Measurements from ENCODE around the gene MLC1. TPM values are rescaled to one million over a fixed set of nuclear protein-coding genes. Genes with fewer than 3 reads are reported as not detected.

MLC1 gene
- total RNA-seq, 1 donor from 2014 or later: not detected

GRCh38 chr22:50015451-50016307 lies 69.5 kb downstream of the MLC1 start:
- DNase-seq (ENCODE audit: low spot score): no peak
- Mint-ChIP-seq H3K4me3 (no peak overlapping the region), H3K36me3 (ENCODE audit: low read depth) (peaks cover 2% of the 10 kb centered on the region), H3K27me3 (ENCODE audit: insufficient read depth) (peaks cover 8% of the 10 kb centered on the region), H3K9me3 (peaks cover 4% of the 10 kb centered on the region), H3K4me1 (ENCODE audit: low read depth) (peaks cover 17% of the 10 kb centered on the region), H3K27ac (no peak overlapping the region)
- intact Hi-C loops (cut with micrococcal nuclease): loop anchor here (5.0 kb wide), 1 partner anchor 527 kb away; no protein-coding TSS in a partner anchor

- peaks cover 8% of the 10 kb centered on the region for H3K27me3 Mint-ChIP-seq (ENCODE audit: insufficient read depth)
- intact Hi-C loops (cut with micrococcal nuclease): loop anchor here (5.0 kb wide), 1 partner anchor 527 kb away; no protein-coding TSS in a partner anchor
- no peak overlapping the region for H3K4me3 Mint-ChIP-seq
- no peak overlapping the region for H3K27ac Mint-ChIP-seq
- no peak for DNase-seq (ENCODE audit: low spot score)
- H3K36me3 Mint-ChIP-seq (ENCODE audit: low read depth): peaks cover 2% of the 10 kb centered on the region
- peaks cover 4% of the 10 kb centered on the region for H3K9me3 Mint-ChIP-seq
- H3K4me1 Mint-ChIP-seq (ENCODE audit: low read depth): peaks cover 17% of the 10 kb centered on the region
Measured at GRCh38 chr22:50014655-50015401, 70.4 kb downstream of the MLC1 start.

GRCh38 chr22:50014053-50014501 lies 71.1 kb downstream of the MLC1 start:
- H3K27ac Mint-ChIP-seq: no peak overlapping the region
- DNase-seq (ENCODE audit: low spot score): no peak
- intact Hi-C loops (cut with micrococcal nuclease): no loop called here
- no peak overlapping the region for H3K4me3 Mint-ChIP-seq
- peaks cover 7% of the 10 kb centered on the region for H3K27me3 Mint-ChIP-seq (ENCODE audit: insufficient read depth)
- peaks cover 17% of the 10 kb centered on the region for H3K4me1 Mint-ChIP-seq (ENCODE audit: low read depth)
- H3K9me3 Mint-ChIP-seq: peaks cover 2% of the 10 kb centered on the region
- peaks cover 2% of the 10 kb centered on the region for H3K36me3 Mint-ChIP-seq (ENCODE audit: low read depth)

- Mint-ChIP-seq H3K27me3 (ENCODE audit: insufficient read depth) (peaks cover 8% of the 10 kb centered on the region), H3K9me3 (no peaks in the 10 kb centered on the region), H3K4me3 (peak within 1 kb of the TSS; percentile 23), H3K4me1 (ENCODE audit: low read depth) (peaks cover 14% of the 10 kb centered on the region), H3K36me3 (ENCODE audit: low read depth) (no peaks in the 10 kb centered on the region), H3K27ac (peak within 1 kb of the TSS; percentile 11)
- intact Hi-C loops (cut with micrococcal nuclease): no loop called here
- no peak for DNase-seq (ENCODE audit: low spot score)
Measured at GRCh38 chr22:50012211-50013181, 72.7 kb downstream of the MLC1 start, which contains the start of gene IL17REL. Gene IL17REL, minus strand, starts transcription at chr22:50012765. Its CDS starts 119 bp downstream, at chr22:50012646.

- intact Hi-C loops (cut with micrococcal nuclease): no loop called here
- peaks cover 8% of the 10 kb centered on the region for H3K27me3 Mint-ChIP-seq (ENCODE audit: insufficient read depth)
- peaks cover 8% of the 10 kb centered on the region for H3K4me1 Mint-ChIP-seq (ENCODE audit: low read depth)
- DNase-seq (ENCODE audit: low spot score): no peak
- no peaks in the 10 kb centered on the region for H3K9me3 Mint-ChIP-seq
- no peaks in the 10 kb centered on the region for H3K36me3 Mint-ChIP-seq (ENCODE audit: low read depth)
- peak overlapping the region; percentile 11 for H3K27ac Mint-ChIP-seq
- H3K4me3 Mint-ChIP-seq: peak overlapping the region; percentile 23
Measured at GRCh38 chr22:50011447-50012210, 73.6 kb downstream of the MLC1 start.

- H3K27me3 Mint-ChIP-seq (ENCODE audit: insufficient read depth): peaks cover 8% of the 10 kb centered on the region
- H3K9me3 Mint-ChIP-seq: no peaks in the 10 kb centered on the region
- H3K4me1 Mint-ChIP-seq (ENCODE audit: low read depth): peaks cover 8% of the 10 kb centered on the region
- H3K4me3 Mint-ChIP-seq: no peak overlapping the region
- peak overlapping the region; percentile 11 for H3K27ac Mint-ChIP-seq
- intact Hi-C loops (cut with micrococcal nuclease): no loop called here
- H3K36me3 Mint-ChIP-seq (ENCODE audit: low read depth): no peaks in the 10 kb centered on the region
- no peak for DNase-seq (ENCODE audit: low spot score)
Measured at GRCh38 chr22:50010676-50011446, 74.4 kb downstream of the MLC1 start.

- Mint-ChIP-seq H3K27me3 (ENCODE audit: insufficient read depth) (peaks cover 8% of the 10 kb centered on the region), H3K4me1 (ENCODE audit: low read depth) (peaks cover 8% of the 10 kb centered on the region), H3K27ac (no peak overlapping the region), H3K9me3 (no peaks in the 10 kb centered on the region), H3K4me3 (no peak overlapping the region), H3K36me3 (ENCODE audit: low read depth) (no peaks in the 10 kb centered on the region)
- no peak for DNase-seq (ENCODE audit: low spot score)
- intact Hi-C loops (cut with micrococcal nuclease): no loop called here
Measured at GRCh38 chr22:50009765-50010675, 75.2 kb downstream of the MLC1 start.

Other genes with a start within 250 kb of the MLC1 start
- gene ZBED4, start 231.6 kb downstream of the MLC1 start, total RNA-seq: 19.4 and 20.9 TPM in 2 replicates
- 13.1 and 18.5 TPM in 2 replicates for gene ALG12, start 167.0 kb downstream of the MLC1 start, total RNA-seq
- gene CRELD2, start 166.8 kb downstream of the MLC1 start, total RNA-seq: 48.1 and 51.0 TPM in 2 replicates
- gene PIM3, start 124.7 kb downstream of the MLC1 start, total RNA-seq: 290 and 291 TPM in 2 replicates
- 0.05 TPM in 1 of 2 replicates, not detected in the other for gene IL17REL, start 72.7 kb downstream of the MLC1 start, total RNA-seq
- not detected in 2 replicates for gene TTLL8, start 27.1 kb downstream of the MLC1 start, total RNA-seq
- not detected in 2 replicates for gene MOV10L1, start 4.6 kb upstream of the MLC1 start, total RNA-seq
- gene PANX2, start 85.3 kb upstream of the MLC1 start, total RNA-seq: 0.36 and 0.64 TPM in 2 replicates
- 94.1 and 96.8 TPM in 2 replicates for gene TRABD, start 100.5 kb upstream of the MLC1 start, total RNA-seq
- gene SELENOO, start 115.6 kb upstream of the MLC1 start, total RNA-seq: 23.7 and 25.9 TPM in 2 replicates
- gene TUBGCP6, start 159.6 kb upstream of the MLC1 start, total RNA-seq: 52.1 and 54.6 TPM in 2 replicates
- 67.4 and 68.1 TPM in 2 replicates for gene HDAC10, start 165.8 kb upstream of the MLC1 start, total RNA-seq
- gene MAPK12, start 176.3 kb upstream of the MLC1 start, total RNA-seq: 15.1 and 19.0 TPM in 2 replicates
- 24.6 and 28.9 TPM in 2 replicates for gene MAPK11, start 185.0 kb upstream of the MLC1 start, total RNA-seq
- 8.9 and 10.2 TPM in 2 replicates for gene PLXNB2, start 222.2 kb upstream of the MLC1 start, total RNA-seq
- 1.7 and 2.2 TPM in 2 replicates for gene DENND6B, start 241.6 kb upstream of the MLC1 start, total RNA-seq